Endometrial microvascular endothelial cells (primary cell): ENCODE data around the gene FKBP11. TPM values are rescaled to one million over a fixed set of nuclear protein-coding genes. Genes with fewer than 3 reads are reported as not detected.

Source experiments
- in situ Hi-C: cut with HindIII; loops from 2 replicates; pipeline ENCODE4 v1.10.0; 2017; ENCODE audit warnings: low sequenced_read_pairs, low pct_unique_long_range_greater_than_20kb; ENCODE audit errors: inconsistent ontology term
- total RNA-seq: library from RNA; depleted of rRNA; stranded (reverse); fragments of >200 nt; gene quantifications from one replicate; pipeline ENCODE4 v1.2.3, GENCODE V29; 2015; ENCODE audit errors: inconsistent ontology term

FKBP11 gene
- total RNA-seq, 1 donor from 2014 or later: 53.0 TPM

DNA sequence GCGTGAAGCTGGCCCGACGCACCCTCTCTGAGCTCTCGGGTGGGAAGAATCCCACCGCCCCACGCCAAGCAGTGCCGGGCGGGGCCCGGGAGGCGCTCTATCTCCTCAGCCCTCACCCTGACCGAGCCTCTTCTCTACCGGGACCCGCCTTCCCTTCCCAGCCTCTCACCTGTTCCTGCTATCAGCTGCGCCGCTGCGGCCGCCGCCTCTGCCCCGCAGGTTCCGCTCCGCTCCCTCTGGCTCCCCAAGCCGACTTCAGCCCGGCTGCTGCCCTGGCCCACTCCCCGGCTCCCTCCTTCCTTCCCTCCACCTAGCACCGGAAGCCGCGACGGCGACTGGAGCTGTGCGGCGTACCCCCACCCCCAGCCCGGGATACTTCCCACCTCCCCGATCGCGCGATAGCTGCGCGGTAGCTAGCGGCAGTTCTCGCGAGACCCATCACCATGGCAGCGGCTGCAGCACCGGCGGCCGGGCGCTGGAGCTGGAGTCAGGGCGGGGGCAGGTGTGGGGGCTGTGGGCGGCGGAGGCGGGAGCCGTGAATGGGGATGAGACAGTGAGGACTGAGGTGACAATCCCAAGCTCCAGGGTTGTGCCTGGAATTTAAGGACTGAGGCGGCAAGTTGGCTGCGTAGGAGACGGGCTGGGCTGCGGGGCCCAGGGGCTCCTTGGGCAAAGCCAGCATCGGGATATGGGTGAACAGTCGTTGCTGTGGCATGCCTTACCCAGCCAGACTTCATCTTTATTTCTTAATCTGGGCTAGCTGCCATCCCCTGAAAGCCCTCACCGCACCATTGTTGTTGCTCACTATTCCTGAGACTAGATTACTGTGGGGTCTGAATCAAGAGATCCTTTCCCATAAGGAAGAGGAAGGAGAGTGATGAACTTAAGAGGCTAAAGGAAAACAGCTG is 32.1 kb upstream of the FKBP11 start, which contains the start of gene ARF3:
TSS of gene ARF3 (minus strand) at position 347 of the 908 bp plus-strand sequence. CDS start 16,392 bp downstream, outside the sequence.
- in situ Hi-C loops: no loop called here

GRCh38 chr12:48956279-48957140 is 31.2 kb upstream of the FKBP11 start:
- in situ Hi-C loops: no loop called here

DNA sequence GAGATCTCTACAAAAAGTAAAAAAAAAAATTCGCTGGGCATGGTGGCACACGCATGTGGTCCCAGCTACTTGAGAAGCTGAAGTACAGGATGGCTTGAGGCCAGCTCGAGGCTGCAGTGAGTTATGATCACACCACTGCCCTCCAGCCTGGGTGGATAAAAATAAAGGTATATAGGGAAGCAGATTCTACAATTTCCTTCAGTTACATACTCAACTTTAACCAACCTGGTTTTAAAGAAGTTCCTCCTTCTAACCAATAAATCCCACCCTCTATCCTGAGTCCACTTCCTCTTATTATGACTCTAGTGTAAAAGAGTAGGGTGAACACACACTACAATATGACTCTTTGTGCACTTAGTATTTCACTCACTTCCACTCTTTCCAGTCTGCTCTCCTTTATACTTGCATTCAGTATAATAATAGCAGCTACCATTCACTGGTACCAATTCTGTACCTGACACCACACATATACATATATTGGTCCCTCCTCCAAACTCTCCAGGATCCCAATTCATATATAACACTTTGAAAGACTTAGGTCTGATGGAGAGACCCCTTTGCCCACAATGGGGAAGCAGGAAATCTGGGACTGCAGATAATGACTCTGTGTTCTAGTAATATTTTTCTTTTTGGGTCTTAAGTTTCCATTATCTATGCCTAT is 29.7 kb upstream of the FKBP11 start:
- in situ Hi-C loops: no loop called here

- in situ Hi-C loops: no loop called here
Observed at GRCh38 chr12:48954061-48954460, 28.8 kb upstream of the FKBP11 start.

DNA sequence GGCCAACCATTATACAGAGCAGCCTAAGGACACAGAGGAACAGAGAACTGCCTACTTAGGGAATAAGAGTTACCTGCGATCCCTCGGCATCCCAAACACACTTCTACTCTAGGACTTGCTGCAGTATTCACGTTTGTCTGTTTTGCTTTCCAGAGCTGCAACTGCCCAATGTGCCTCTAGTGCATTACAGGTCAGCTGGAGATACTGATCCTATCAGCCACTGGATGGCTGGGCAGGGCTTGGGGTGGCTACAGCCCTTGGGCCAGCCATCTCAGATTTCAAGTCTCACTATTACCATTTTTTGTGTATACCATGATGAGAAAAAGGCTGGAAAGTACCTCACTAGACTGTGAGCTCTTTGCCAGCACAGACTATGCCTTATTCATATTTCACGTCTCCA is 27.4 kb upstream of the FKBP11 start:
- in situ Hi-C loops: no loop called here

DNA sequence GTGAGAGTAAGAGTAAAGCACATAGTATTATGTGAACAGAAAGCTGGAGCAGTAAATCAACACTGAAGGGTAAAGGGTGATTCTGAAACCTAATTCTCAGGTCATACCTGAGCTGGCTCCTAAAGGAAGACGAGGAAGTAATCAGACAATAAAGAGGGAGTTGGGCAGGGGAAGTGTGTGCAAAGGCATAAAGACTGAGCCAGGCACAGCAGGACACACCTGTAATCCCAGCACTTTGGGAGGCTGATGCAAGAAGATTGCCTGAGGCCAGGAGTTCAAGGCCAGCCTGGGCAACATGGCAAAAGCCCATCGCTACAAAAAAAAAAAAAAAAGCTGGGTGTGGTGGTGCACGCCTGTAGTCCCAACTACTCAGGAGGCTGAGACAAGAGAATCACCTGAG is 22.4 kb upstream of the FKBP11 start:
- in situ Hi-C loops: no loop called here

DNA sequence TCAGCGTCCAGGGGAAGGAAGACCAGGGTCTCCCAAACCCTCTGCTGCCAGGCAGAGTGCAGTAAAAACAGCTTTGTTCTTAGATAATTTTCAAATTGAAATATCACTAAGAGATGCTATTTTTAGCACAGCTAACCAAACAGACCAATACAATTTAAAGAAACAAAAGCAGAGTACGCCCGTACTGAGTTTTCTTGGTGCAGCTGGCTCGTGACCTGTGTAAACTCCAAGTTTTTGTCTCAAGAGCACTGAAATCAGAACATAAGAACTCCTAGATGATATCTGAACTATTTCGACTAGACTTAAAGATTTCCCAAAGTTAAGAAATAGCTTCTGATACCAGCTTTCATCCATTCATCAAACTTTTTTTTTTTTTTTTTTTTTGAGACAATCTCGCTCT is 21.7 kb upstream of the FKBP11 start:
- in situ Hi-C loops: no loop called here

- in situ Hi-C loops: no loop called here
Observed at GRCh38 chr12:48946205-48946604, 20.9 kb upstream of the FKBP11 start.

- in situ Hi-C loops: no loop called here
Observed at GRCh38 chr12:48943221-48943620, 17.9 kb upstream of the FKBP11 start.

DNA sequence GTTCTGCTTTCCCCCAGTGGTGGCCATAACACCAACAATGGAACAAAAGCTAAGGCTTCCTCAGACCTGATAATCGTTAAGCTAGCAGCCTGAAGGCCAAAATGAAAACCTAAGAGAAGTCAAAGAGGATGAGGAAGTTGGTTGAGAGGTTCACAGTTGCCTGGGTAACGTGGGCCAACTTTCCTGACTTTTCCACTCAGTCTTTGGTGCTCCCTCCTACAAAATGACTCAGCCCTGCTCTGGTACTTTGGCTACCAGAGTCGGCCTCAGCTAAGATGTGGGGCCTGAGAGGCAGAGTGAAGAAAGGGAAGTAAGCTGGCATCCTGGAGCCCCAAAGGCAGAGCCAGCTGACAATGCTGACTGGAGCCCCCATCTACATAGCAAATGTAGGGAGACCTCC is 14.9 kb upstream of the FKBP11 start:
- in situ Hi-C loops: no loop called here

- in situ Hi-C loops: no loop called here
Observed at GRCh38 chr12:48938805-48939204, 13.5 kb upstream of the FKBP11 start.

GRCh38 chr12:48937170-48937569 is 11.9 kb upstream of the FKBP11 start:
- in situ Hi-C loops: no loop called here

DNA sequence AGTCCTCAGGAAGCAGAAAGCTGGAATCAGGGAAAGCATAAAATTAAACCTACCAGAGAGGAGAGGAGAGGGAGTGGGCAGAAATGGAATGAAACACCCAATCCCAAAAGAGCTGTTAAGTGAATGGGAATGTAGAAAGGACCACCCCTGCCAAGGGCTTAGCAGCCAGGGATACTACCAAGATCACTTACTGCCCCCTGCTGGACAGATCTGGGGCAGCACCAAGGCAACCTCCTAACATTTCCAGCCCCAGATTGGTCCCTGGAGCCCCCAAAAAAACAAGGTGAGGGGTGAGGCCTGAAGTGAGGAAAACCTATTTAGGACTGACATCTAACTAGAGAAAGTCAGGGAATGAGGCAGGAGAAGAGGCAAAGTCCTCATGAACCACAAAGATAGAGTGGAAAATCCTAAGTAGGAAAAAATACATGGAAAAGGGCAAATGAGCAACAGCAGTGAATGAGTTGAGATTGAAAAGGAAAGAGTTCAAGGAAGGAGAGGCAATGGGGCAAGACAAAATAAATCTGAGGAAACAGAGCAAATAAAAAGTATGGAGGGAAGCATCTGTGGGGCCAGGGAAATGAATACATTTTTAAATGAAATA is 11.2 kb upstream of the FKBP11 start:
- in situ Hi-C loops: no loop called here

DNA sequence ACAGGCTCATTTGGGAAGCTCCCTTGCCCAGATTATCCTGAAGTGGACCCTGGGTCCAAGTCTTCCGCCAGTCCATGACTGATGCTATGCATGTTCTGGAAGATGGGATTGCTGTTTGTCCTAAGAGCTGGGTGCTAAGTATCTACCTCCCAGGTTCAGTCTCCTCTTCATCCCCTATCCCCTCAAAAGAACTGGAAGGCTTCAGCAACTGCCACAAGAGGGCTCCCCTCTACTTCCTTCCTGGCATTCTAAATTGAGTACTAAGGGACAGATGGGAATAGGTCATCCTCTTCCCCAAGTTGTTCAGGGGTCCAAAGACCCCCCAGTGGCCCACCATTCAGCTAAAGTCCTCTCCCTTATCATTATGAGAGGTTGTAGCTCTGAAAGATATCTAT is 9.0 kb upstream of the FKBP11 start:
- in situ Hi-C loops: no loop called here

- in situ Hi-C loops: no loop called here
Observed at GRCh38 chr12:48933664-48934311, 8.5 kb upstream of the FKBP11 start.

DNA sequence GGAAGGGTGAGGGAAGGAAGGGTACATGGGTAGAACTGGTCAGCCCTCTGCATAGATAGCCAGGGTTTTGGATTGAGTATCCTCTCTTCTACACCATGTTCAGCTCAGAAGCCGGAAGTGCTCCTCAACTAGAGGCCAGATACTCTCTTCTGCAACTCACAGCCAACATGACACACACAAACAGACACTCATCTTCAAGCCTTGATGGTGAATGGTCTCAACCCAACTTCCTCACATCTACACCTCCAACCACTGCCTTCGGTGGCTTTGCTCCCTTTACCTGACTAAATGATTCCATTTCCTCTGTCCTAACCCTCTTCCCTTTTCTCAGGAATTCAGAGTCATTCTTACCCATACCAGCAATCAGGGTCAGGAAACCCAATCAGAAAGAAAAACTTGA is 7.6 kb upstream of the FKBP11 start:
- in situ Hi-C loops: no loop called here

- in situ Hi-C loops: no loop called here
Observed at GRCh38 chr12:48930475-48930874, 5.2 kb upstream of the FKBP11 start.

GRCh38 chr12:48929551-48929950 is 4.3 kb upstream of the FKBP11 start:
- in situ Hi-C loops: no loop called here
